ENCODE data around the gene TNNT3. TPM values are rescaled to one million over a fixed set of nuclear protein-coding genes. Genes with fewer than 3 reads are reported as not detected.

TNNT3 gene
- total RNA-seq, 1 experiment from 2014 or later, result not detected

GRCh38 chr11:1899090-1899489 is 20.4 kb upstream of the TNNT3 start:
- no peak for TF ChIP-seq CTCF (IDR thresholded peaks at IDR 0.05; ENCODE audit: unreplicated experiment)
- no peaks in the 10 kb centered on the region for H3K9me3 Mint-ChIP-seq (ENCODE audit: unreplicated experiment)
- ChIA-PET CTCF (interaction anchor here (0.6 to 1.8 kb wide), 4 partner anchors 8 to 205 kb away, joined by 4 to 7 read pairs (median 4); no protein-coding TSS in a partner anchor), POLR2A (no interaction called here)
- no TSS peak for BruUV-seq (replicated peaks)
- H3K27me3 Mint-ChIP-seq (ENCODE audit: insufficient read depth, unreplicated experiment), result peaks cover 31% of the 10 kb centered on the region
- intact Hi-C loops (cut with micrococcal nuclease), result no loop called here
- no peaks in the 10 kb centered on the region for H3K36me3 Mint-ChIP-seq (ENCODE audit: insufficient read depth, unreplicated experiment)
- H3K27ac Mint-ChIP-seq (ENCODE audit: low read depth, unreplicated experiment), result no peak overlapping the region
- DNase-seq (ENCODE audit: unreplicated experiment), result no peak
- H3K4me3 Mint-ChIP-seq (ENCODE audit: unreplicated experiment), result no peak overlapping the region
- no peaks in the 10 kb centered on the region for H3K4me1 Mint-ChIP-seq (ENCODE audit: insufficient read depth, unreplicated experiment)

GRCh38 chr11:1899686-1900085 is 19.8 kb upstream of the TNNT3 start:
- Mint-ChIP-seq H3K27ac (ENCODE audit: low read depth, unreplicated experiment) (no peak overlapping the region), H3K4me3 (ENCODE audit: unreplicated experiment) (no peak overlapping the region), H3K36me3 (ENCODE audit: insufficient read depth, unreplicated experiment) (no peaks in the 10 kb centered on the region), H3K27me3 (ENCODE audit: insufficient read depth, unreplicated experiment) (peaks cover 30% of the 10 kb centered on the region), H3K4me1 (ENCODE audit: insufficient read depth, unreplicated experiment) (no peaks in the 10 kb centered on the region), H3K9me3 (ENCODE audit: unreplicated experiment) (no peaks in the 10 kb centered on the region)
- ChIA-PET POLR2A (no interaction called here), CTCF (interaction anchor here (0.6 to 1.8 kb wide), 5 partner anchors 8 to 206 kb away, joined by 3 to 7 read pairs (median 4); no protein-coding TSS in a partner anchor)
- intact Hi-C loops (cut with micrococcal nuclease), result no loop called here
- no TSS peak for BruUV-seq (replicated peaks)
- DNase-seq (ENCODE audit: unreplicated experiment), result no peak
- no peak for TF ChIP-seq CTCF (IDR thresholded peaks at IDR 0.05; ENCODE audit: unreplicated experiment)

GRCh38 chr11:1906181-1906580 is 13.3 kb upstream of the TNNT3 start:
- Mint-ChIP-seq H3K4me1 (ENCODE audit: insufficient read depth, unreplicated experiment) (peaks cover 6% of the 10 kb centered on the region), H3K27me3 (ENCODE audit: insufficient read depth, unreplicated experiment) (peaks cover 56% of the 10 kb centered on the region), H3K36me3 (ENCODE audit: insufficient read depth, unreplicated experiment) (no peaks in the 10 kb centered on the region), H3K27ac (ENCODE audit: low read depth, unreplicated experiment) (no peak overlapping the region), H3K4me3 (ENCODE audit: unreplicated experiment) (no peak overlapping the region), H3K9me3 (ENCODE audit: unreplicated experiment) (no peaks in the 10 kb centered on the region)
- CTCF ChIA-PET, result interaction anchor here (0.6 to 1.3 kb wide), 5 partner anchors 43 to 701 kb away, joined by 3 to 6 read pairs (median 4); no protein-coding TSS in a partner anchor
- no peak for DNase-seq (ENCODE audit: unreplicated experiment)
- POLR2A ChIA-PET, result interaction anchor here (0.6 to 0.7 kb wide), 4 partner anchors 14 to 417 kb away, joined by 3 read pairs; no protein-coding TSS in a partner anchor
- TF ChIP-seq CTCF (IDR thresholded peaks at IDR 0.05; ENCODE audit: unreplicated experiment), result no peak
- intact Hi-C loops (cut with micrococcal nuclease), result no loop called here
- no TSS peak for BruUV-seq (replicated peaks)

GRCh38 chr11:1906611-1907423 is 12.7 kb upstream of the TNNT3 start:
- CTCF ChIA-PET, result interaction anchor here (0.6 to 1.3 kb wide), 9 partner anchors 7 to 702 kb away, joined by 3 to 6 read pairs (median 4); no protein-coding TSS in a partner anchor
- Mint-ChIP-seq H3K36me3 (ENCODE audit: insufficient read depth, unreplicated experiment) (no peaks in the 10 kb centered on the region), H3K27ac (ENCODE audit: low read depth, unreplicated experiment) (no peak overlapping the region), H3K4me3 (ENCODE audit: unreplicated experiment) (no peak overlapping the region), H3K9me3 (ENCODE audit: unreplicated experiment) (no peaks in the 10 kb centered on the region), H3K4me1 (ENCODE audit: insufficient read depth, unreplicated experiment) (peaks cover 6% of the 10 kb centered on the region), H3K27me3 (ENCODE audit: insufficient read depth, unreplicated experiment) (peaks cover 58% of the 10 kb centered on the region)
- intact Hi-C loops (cut with micrococcal nuclease), result no loop called here
- DNase-seq (ENCODE audit: unreplicated experiment), result no peak
- POLR2A ChIA-PET, result interaction anchor here (0.6 to 0.7 kb wide), 2 partner anchors 37 to 417 kb away, joined by 3 read pairs; no protein-coding TSS in a partner anchor
- BruUV-seq (replicated peaks), result no TSS peak
- no peak for TF ChIP-seq CTCF (IDR thresholded peaks at IDR 0.05; ENCODE audit: unreplicated experiment)

Measured in MCF 10A (cell line).